GM21447 (cell line): ENCODE data around the gene CLEC18A.
"Not testable (repeated sequence)": the region's sequence is repeated elsewhere in the genome, so short reads cannot be mapped to it uniquely, and the experiment has no call there.

Source experiments
- ATAC-seq: cut with Tn5 transposase; IDR thresholded peaks from one replicate; pipeline ENCODE4 v1.9.1; 2021; ENCODE audit not compliant: unreplicated experiment

Gene CLEC18A

DNA sequence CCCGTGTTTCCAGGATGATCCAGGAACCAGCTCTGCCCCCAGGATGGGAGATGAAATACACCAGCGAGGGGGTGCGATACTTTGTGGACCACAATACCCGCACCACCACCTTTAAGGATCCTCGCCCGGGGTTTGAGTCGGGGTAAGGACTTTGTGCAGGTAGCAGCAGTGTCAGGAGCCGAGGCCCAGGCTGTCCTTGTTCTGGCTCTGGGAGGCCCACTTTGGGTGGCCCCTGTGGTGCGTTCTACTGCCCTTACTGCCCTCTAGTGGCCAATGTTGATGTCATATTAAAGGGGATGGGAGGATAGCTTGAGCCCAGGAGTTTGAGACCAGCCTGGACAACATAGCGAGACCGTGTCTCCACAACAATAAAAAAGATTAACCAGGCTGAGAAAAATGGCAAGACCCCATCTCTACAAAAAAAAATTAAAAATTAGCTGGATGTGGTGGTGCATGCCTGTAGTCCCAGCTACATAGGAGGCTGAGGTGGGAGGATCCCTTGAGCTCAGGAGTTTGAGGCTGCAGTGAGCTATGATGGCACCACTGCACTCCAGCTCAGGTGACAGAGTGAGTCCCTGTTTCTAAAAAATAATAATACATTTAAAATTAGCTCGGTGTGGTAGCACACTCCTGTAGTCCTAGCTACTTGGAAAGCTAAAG, 20.9 kb upstream of the CLEC18A start:
- no peak for ATAC-seq

DNA sequence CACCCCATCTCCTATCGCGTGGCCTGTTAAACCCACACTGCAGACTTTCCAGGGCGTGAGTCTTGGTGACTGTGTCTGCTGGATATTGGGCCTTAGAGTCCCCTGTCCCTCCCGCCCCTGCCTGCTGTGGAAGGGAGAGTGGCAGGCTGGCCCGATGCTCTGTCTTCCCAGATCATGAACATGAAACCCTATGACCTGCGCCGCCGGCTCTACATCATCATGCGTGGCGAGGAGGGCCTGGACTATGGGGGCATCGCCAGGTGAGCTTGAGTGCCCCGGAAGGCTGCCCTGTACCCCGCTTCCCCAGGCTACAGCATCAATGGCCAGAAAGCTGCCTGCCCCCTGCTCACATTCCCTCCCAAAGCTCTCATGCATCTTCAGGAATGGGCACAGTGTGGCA, 19.5 kb upstream of the CLEC18A start:
- no peak for ATAC-seq

DNA sequence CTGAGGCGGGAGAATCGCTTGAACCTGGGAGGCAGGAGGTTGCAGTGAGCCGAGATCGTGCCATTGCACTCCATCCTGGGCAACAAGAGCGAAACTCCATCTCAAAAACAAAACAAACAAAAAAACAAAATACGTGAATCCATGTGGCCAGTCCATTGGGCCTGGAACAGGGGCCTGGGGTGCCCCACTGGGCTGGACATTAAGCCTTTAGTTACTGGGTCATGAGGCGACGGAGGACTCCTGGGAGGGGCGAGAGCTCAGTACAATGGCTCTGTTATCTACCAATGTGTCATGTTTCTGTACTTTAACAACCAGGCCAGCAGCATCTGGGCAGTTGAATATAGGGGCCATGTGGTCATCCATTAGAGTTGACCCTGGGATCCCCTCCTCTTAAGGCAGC, 18.9 kb upstream of the CLEC18A start:
- ATAC-seq = no peak

DNA sequence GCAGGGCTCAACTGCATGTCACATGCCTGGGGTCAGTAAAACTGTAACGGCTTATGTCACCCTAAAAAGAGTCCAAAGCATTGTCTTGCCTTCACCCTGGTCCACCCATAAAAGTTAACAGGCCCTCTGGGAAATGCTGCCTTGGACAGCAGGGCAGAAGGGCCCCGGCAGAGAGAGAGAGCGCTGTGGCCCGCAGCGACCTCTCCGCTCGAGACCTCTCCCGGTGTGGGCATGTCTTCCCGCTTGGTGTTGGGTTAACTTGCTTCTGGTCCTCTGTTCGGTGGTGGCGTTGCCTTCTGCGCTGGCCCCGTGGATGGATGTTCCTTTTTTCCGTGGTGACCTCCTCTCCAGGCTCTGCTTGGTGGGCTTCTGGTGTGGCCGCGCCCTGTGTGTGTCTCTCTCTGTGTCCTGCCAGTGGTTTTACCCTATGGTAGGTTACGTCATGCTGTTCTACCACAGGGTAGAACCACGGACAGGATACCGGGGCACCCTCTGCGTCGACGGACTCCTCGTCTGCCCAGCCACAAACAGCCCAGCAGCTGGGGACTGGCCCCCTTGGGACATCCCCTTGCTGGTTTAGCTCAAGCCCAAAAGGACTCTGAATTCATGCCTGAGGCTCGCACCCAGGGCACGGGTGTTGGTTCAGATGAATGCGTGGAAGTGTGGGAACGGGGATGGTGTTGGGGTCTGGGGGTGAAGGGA, 18.3 kb upstream of the CLEC18A start:
- ATAC-seq = no peak

DNA sequence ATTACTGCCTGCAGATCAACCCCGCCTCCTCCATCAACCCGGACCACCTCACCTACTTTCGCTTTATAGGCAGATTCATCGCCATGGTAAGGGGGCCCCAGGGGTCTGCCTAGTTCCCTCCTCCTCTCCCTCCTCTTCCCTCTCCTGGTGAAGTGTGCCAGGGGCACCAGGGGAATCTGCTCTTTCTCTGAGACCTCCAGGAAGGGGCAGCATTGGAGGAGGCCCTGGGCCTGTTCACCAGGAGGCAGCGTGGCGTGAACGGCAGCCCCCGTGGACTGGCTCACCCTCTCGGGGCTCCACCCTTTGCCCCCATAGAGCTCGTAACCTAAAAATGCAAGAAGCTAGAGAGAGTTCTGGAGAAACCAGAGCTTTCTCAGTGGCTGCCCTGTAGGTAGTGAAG, 17.1 kb upstream of the CLEC18A start:
- no peak for ATAC-seq

DNA sequence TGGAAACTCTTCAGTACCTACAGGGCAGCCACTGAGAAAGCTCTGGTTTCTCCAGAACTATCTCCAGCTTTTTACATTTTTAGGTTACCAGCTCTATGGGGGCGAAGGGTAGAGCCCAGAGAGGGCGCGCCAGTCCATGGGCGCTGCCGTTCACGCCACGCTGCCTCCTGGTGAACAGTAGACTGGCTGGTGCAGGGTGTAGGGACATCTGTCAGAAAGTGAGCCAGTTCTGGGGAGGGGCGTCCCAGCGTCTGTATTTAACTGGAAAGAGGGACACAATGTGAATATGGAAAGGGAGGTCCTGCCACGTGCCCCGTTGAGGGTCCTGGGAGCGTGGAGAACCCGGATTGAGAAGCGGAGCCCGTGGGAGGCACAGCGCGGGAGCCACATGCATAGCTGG, 16.4 kb upstream of the CLEC18A start:
- no peak for ATAC-seq

DNA sequence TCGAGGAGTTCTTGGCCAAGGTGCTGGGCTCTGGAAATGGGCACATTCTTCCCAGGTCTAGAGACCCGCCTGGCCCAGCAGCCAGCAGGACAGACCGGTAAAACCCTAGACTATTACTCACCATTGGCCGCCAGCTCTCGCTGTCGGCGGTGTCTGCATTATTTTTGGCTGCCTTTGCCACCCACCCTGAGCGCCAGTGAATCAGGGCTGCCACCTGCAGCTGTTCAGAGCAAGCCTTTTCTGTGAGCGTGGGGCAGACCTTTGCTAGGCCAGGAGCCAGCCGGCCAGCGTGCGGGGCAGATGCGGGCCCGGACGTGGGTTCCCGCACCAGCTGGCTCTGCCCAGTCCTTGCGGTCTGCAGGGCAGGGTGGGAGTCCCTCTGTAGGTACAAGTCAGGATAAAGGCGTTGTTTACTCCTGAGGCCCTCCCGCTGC, 15.8 kb upstream of the CLEC18A start:
- ATAC-seq = no peak

DNA sequence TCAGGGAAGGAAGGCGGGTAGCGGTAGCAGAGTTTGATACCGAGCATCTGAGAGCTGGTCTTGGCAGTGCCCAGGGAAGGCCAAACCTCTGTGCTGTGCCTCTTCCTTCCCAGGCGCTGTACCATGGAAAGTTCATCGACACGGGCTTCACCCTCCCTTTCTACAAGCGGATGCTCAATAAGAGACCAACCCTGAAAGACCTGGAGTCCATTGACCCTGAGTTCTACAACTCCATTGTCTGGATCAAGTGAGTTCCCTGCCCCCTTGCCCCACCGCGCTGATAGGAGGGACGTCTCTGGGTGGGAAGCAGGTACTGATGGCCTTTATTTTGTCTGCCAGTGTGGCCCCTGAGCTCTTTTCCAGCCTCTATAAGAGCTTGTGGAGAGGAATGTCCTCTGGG, 15.4 kb upstream of the CLEC18A start:
- no peak for ATAC-seq

DNA sequence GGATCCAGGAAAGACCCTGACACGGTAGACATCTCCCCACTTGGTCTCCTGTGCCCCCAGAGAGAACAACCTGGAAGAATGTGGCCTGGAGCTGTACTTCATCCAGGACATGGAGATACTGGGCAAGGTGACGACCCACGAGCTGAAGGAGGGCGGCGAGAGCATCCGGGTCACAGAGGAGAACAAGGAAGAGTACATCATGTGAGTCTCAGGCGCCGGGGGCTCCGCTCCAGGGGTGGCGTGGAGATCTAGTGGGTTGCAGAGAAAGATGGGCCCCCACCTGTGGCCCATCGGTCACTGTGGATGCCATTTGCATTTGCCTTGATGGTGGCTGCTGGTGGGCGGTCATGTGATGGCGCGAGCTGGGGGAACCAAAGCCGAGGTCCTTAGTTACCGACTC, 14.9 kb upstream of the CLEC18A start:
- no peak for ATAC-seq

DNA sequence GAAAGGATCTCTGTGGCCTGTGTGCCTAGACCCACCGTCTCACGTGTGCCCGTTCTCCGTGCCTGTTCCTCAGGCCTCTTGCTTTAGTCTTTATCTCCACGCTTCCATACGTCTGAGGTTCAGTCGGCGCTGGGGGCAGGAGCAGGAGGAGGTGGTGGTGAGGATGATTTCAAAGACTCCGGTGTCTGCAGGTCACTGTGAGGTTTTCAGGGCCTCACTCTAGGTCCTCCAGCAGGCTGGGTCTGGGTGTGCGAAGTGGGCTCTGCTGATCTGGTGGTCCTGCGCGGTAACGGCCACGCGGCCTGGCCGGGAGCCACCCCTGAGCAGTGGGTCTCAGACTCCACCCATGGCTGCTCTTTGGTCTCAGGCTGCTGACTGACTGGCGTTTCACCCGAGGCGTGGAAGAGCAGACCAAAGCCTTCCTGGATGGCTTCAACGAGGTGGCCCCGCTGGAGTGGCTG, 14.4 kb upstream of the CLEC18A start:
- no peak for ATAC-seq

DNA sequence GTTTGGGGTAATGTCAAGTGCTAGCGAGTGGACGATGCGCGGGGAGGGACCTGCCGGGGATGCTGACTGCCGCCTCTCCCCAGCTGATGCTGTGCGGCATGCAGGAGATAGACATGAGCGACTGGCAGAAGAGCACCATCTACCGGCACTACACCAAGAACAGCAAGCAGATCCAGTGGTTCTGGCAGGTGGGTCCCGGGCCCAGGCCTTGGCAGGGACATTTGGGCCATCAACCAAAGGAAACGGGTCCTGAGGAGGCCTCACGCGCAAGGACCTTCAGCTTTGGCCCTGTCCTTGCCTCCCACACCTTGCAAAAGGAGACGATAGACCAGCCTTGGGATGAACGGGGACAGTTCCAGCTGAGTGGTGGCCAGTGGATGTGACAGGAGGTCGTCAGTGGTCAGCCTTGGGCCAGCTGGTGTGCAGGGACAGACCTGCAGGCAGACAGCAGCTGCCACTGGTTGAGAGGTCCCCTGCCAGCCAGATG, 13.6 kb upstream of the CLEC18A start:
- no peak for ATAC-seq

DNA sequence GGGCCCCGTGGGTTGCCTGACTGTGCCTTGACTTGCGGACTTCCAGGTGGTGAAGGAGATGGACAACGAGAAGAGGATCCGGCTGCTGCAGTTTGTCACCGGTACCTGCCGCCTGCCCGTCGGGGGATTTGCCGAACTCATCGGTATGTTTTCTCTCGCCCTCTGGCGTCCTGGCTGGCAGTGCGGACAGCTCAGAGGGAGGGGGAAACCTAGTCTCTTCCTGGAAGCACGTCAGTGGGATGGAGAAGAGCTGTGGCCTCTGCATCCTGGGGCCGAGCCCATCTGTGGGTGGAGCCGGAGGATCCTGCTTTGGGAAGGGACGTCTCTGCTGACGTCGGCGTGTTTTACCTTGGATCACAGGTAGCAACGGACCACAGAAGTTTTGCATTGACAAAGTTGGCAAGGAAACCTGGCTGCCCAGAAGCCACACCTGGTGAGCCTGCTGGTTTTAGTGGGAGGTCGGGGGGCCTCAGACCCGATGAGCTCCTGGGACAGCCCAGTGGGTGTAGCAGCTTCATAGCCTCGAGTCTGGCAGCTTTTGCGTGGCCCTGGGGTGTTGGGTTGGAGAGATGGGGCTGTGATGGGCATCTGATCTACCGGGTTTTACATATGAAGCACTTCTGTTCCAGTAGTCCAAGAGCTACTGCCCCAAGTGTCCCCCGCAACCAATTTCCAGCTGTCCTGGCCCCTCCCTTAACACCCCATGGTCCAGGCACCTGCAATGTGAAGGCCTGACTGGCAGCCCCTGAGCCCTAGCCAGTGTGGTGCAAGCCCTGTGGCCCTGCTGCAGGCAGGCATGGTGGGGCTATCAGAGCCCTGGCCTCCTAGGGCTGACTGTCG, 11.9 kb upstream of the CLEC18A start:
- ATAC-seq = no peak

DNA sequence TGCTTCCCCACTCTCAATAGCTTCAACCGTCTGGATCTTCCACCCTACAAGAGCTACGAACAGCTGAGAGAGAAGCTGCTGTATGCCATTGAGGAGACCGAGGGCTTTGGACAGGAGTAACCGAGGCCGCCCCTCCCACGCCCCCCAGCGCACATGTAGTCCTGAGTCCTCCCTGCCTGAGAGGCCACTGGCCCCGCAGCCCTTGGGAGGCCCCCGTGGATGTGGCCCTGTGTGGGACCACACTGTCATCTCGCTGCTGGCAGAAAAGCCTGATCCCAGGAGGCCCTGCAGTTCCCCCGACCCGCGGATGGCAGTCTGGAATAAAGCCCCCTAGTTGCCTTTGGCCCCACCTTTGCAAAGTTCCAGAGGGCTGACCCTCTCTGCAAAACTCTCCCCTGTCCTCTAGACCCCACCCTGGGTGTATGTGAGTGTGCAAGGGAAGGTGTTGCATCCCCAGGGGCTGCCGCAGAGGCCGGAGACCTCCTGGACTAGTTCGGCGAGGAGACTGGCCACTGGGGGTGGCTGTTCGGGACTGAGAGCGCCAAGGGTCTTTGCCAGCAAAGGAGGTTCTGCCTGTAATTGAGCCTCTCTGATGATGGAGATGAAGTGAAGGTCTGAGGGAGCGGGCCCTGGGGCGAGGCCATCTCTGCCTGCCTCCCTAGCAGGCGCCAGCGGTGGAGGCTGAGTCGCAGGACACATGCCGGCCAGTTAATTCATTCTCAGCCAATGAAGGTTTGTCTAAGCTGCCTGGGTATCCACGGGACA, 11.1 kb upstream of the CLEC18A start:
- no peak for ATAC-seq

DNA sequence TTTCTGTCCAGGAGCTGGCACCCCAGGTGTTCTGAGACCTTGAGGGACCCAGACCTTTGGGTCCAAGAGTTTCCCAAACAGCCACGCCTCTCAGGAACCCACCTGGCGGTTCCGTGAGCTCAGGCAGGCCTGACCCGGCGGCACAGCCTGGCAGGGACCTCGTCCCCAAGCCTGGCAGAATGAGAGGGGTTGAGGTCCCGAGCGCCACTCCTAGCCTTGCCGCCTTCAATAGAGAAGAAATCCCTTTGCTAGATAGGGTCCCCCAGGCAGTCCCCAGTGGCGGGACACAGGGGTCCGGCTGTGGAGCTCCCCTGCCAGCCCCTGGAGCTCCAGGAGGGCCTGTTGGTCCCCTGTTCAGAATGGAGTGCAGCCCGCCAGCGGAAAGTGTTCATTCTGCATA, 10.5 kb upstream of the CLEC18A start:
- no peak for ATAC-seq

DNA sequence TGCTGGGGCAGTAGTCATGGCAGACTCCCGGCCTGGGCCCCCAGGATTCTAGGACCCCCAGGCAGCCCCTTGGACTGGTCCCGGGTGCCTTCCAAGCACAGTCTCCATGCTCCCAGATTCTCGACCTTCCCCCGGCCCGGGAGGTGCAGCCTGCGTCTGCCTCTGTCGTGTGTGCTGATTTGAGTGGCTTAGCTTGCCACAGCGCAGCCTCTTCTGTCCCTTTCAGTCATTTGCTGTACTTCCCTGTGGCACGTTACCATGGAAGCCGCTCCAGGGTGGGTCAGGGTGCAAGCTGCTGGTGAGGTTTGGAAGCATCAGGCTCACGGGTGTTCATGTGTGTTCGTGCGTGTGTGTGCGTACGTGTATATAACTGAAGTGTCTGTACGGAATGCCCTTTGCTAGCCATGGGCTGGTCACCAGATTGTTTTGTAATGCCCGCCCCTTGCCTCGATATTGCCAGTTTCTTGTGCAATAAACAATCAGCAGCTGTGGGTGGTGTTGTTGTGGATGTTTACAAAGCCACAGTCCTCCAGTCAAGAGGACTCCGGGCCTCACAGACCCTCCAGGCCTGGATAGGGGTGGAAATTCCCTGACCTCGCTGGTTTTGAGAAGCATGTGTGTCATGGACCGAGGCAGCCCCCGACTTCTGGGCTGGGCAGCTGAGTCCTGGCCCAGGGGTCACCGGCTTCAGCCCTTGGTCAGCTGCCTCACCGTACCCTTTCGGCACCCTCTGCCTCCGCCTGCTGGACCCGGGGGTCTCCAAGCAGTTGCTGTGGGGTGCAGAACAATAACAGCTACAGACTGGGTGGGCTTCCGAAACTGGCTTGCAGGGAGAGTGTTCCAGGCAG, 9.7 kb upstream of the CLEC18A start:
- ATAC-seq = no peak

DNA sequence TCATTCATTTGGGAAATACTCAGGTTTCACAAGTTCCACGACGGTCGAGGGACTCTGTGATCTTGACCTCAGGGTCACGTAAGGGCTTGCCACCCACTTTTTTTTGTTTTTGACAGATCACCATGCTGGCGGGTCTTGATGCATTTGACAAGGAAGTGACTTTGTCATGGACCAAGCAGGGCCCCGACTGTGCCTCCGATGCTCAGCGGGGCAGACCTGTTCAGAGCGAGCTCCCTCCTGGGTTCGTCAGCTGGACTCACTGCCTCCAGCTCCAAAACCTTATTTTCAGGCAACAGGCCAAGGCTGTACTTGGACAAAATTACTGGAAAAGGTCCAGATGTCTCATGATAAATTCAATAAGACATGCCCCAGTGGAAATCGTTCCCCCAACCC, 9.0 kb upstream of the CLEC18A start:
- ATAC-seq = no peak

DNA sequence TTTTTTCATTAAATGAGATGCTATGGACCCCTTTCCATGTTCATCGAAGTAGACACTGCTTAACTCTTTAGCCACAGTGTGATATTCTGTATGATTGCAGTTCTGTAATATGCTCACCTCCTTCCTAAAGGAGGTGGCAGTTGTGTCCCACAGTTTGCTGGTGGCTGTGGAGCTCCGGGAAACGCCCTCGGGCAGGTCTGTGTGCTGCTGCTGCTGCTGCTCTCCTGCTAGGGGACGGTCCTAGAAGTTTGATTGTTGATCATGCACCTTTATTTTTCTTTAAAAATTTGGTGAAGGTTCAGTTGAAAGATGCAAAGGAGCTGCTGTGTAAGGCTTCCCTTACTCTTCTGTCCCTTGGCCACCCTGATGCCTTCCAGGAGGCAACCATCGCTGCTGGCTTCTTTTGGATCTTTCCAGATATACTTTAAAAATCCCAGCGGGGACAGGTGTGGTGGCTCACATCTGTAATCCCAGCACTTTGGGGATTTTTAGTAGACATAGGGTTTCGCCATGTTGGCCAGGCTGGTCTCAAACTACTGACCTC, 8.4 kb upstream of the CLEC18A start:
- no peak for ATAC-seq

DNA sequence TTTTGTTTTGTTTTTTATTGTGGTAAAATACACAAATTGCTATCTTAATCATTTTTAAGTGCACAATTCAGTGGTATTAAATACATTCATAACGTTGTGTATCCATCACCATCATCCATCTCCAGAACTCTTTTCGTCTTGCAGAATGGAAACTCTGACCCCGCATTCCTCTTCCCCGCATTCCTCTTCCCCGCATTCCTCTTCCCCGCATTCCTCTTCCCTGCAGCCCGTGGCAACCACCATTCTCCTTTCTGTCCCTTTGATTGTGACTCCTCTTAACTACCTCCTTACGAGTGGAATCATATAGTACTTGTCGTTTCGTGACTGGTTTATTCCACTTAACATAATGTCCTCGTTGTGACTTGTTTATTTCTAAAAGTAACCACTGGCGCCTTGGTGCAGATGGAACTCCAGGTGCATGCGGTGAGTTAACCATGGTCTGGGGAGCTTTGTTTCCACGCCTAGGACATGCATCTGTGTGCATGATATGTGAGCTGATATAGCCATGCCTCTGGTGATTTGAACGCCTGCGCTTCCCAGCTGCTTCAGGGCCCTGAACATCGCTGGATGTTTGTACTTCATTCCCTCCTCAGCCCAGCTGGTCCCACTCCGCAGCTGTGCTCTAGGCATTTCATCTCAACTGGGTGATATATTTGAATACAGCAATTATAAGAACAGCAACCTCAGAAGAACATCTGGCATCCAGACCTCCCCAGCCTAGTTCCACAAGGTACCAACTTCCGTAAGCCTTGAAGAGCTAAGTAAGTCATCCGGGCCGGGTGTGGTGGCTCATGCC, 7.7 kb upstream of the CLEC18A start:
- not testable (repeated sequence) for ATAC-seq

DNA sequence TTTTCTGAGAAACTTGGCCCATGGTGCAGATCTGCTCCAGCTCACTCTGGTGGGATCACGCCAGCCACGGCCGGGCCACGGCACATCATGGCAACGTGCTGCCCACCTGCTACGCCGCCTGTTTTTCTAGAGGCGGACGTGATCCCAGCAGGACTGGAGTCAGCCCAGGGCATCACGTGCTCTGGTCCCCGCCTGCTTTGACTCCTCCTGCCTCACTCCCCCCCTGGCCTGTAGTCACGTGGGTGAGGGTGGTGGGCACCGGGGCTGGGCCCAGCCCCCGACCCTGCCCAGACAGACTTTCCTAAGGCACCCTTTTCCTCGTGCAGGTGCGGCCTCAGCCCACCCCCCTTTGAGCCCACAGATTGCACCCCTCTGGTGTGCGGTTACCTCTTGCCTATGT, 723 bp upstream of the CLEC18A start:
- ATAC-seq = not testable (repeated sequence)
